Measurements from ENCODE around the gene PACSIN2.

DNA sequence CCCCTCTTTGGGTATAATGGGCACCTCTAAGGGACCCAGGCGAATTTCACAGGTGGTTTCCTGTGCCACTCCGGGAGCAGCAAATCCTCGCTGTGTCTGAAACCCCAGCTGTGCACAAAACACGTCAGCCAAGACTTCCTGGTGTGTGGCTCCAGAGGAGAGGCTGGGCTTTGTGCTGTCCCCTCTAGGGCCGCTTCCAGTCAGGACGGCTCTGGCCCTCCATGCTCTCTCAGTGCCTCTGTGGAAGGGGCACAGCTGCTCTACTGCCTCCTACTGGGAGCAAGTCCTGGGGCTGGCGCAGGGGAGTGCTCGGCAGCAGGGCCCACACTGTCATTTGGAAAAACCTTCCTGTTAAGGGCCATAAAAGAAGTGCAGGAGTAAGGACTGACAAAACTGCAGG is 134.1 kb downstream of the PACSIN2 start:
- no peak for TF ChIP-seq POLR2A (IDR thresholded peaks at IDR 0.05)
- TF ChIP-seq, protein P1, sequence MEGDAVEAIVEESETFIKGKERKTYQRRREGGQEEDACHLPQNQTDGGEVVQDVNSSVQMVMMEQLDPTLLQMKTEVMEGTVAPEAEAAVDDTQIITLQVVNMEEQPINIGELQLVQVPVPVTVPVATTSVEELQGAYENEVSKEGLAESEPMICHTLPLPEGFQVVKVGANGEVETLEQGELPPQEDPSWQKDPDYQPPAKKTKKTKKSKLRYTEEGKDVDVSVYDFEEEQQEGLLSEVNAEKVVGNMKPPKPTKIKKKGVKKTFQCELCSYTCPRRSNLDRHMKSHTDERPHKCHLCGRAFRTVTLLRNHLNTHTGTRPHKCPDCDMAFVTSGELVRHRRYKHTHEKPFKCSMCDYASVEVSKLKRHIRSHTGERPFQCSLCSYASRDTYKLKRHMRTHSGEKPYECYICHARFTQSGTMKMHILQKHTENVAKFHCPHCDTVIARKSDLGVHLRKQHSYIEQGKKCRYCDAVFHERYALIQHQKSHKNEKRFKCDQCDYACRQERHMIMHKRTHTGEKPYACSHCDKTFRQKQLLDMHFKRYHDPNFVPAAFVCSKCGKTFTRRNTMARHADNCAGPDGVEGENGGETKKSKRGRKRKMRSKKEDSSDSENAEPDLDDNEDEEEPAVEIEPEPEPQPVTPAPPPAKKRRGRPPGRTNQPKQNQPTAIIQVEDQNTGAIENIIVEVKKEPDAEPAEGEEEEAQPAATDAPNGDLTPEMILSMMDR (IDR thresholded peaks at IDR 0.05), result no peak
